WTC11 (cell line): Measurements from ENCODE around the gene RPL36A. TPM values are rescaled to one million over a fixed set of nuclear protein-coding genes. Genes with fewer than 3 reads are reported as not detected.

ENCODE experiments used
- ATAC-seq: fragments of 200-7000 bp; cut with Tn5 transposase; 2 replicates; pipeline ENCODE4 v1.10.0; 2021; ENCODE audit warnings: mild to moderate bottlenecking, moderate library complexity
- CTCF ChIA-PET: fragments of 300-600 bp; sonication (Branson Sonifier 250); formaldehyde crosslinking; loops from one replicate; lab custom pipeline; 2021; ENCODE audit warnings: antibody characterized with exemption; lab: Charles Lee
- POLR2A ChIA-PET: fragments of 350-600 bp; sonication (Branson Sonifier 250); formaldehyde crosslinking; loops from one replicate; lab custom pipeline; 2021; ENCODE audit warnings: antibody characterized with exemption; lab: Charles Lee
- DNase-seq: peaks from one replicate; pipeline ENCODE4 v3.0.0; 2021; ENCODE audit warnings: low spot score
- H3K27ac Mint-ChIP-seq: 2 replicates; pipeline ENCODE4 v1.8.0; 2021; ENCODE audit warnings: mixed read lengths
- H3K27me3 Mint-ChIP-seq: 2 replicates; pipeline ENCODE4 v1.8.0; 2021; ENCODE audit warnings: low read depth, mild to moderate bottlenecking, moderate library complexity, mixed read lengths
- H3K36me3 Mint-ChIP-seq: 2 replicates; pipeline ENCODE4 v1.8.0; 2021; ENCODE audit warnings: mixed read lengths
- H3K4me1 Mint-ChIP-seq: 2 replicates; pipeline ENCODE4 v1.8.0; 2022; ENCODE audit warnings: mixed read lengths
- H3K4me3 Mint-ChIP-seq: 2 replicates; pipeline ENCODE4 v1.8.0; 2021; ENCODE audit warnings: mild to moderate bottlenecking, moderate library complexity, mixed read lengths
- H3K9me3 Mint-ChIP-seq: 2 replicates; pipeline ENCODE4 v1.8.0; 2021; ENCODE audit warnings: mixed read lengths
- CBFB ChIP-seq: sonication (generic); formaldehyde crosslinking; IDR thresholded peaks from 2 replicates; pipeline ENCODE4 v1.8.1; 2022; ENCODE audit warnings: mild to moderate bottlenecking, low read depth, missing genetic modification reagents
- CTCF ChIP-seq: fragments of 200-600 bp; IDR thresholded peaks from 2 replicates; pipeline ENCODE4 v1.8.0; 2022; ENCODE audit warnings: antibody characterized with exemption
- ERG ChIP-seq: fragments of 250-450 bp; sonication (Bioruptor Pico); IDR thresholded peaks from 2 replicates; pipeline ENCODE4 v1.8.0; 2021; ENCODE audit warnings: mild to moderate bottlenecking
- GRHL2 ChIP-seq: fragments of 250-450 bp; sonication (Bioruptor Pico); IDR thresholded peaks from 2 replicates; pipeline ENCODE4 v1.8.0; 2022; ENCODE audit warnings: mild to moderate bottlenecking, moderate library complexity; ENCODE audit not compliant: insufficient replicate concordance, severe bottlenecking
- HMGA2 ChIP-seq: fragments of 250-450 bp; sonication (Bioruptor Pico); IDR thresholded peaks from 2 replicates; pipeline ENCODE4 v1.4.0; 2021; ENCODE audit warnings: mild to moderate bottlenecking, moderate library complexity
- MYBL2 ChIP-seq: sonication (generic); formaldehyde crosslinking; IDR thresholded peaks from 2 replicates; pipeline ENCODE4 v1.8.1; 2023; ENCODE audit warnings: mild to moderate bottlenecking, moderate library complexity, missing genetic modification reagents
- NFE2L1 ChIP-seq: sonication (generic); formaldehyde crosslinking; IDR thresholded peaks from 2 replicates; pipeline ENCODE4 v1.8.1; 2023; ENCODE audit warnings: missing genetic modification reagents
- NFYB ChIP-seq: sonication (generic); formaldehyde crosslinking; conservative IDR thresholded peaks from 2 replicates; pipeline ENCODE4 v1.8.0; 2022; ENCODE audit warnings: low read depth, missing genetic modification reagents
- NR1H2 ChIP-seq: sonication (generic); formaldehyde crosslinking; IDR thresholded peaks from 2 replicates; pipeline ENCODE4 v1.9.0; 2021; ENCODE audit warnings: mild to moderate bottlenecking, moderate library complexity, missing genetic modification reagents
- SOX15 ChIP-seq: fragments of 250-450 bp; sonication (Bioruptor Pico); IDR thresholded peaks from 2 replicates; pipeline ENCODE4 v1.9.0; 2021; ENCODE audit warnings: mild to moderate bottlenecking
- TCF7 ChIP-seq: sonication (generic); formaldehyde crosslinking; IDR thresholded peaks from 2 replicates; pipeline ENCODE4 v1.8.0; 2022; ENCODE audit warnings: mild to moderate bottlenecking, low read depth, missing genetic modification reagents, moderate library complexity
- TP53 ChIP-seq: sonication (generic); formaldehyde crosslinking; IDR thresholded peaks from 2 replicates; pipeline ENCODE4 v1.8.1; 2023; ENCODE audit warnings: mild to moderate bottlenecking, missing genetic modification reagents
- USF2 ChIP-seq: sonication (generic); formaldehyde crosslinking; IDR thresholded peaks from 2 replicates; pipeline ENCODE4 v1.8.1; 2023; ENCODE audit warnings: mild to moderate bottlenecking, missing genetic modification reagents, moderate library complexity
- ZNF232 ChIP-seq: sonication (generic); formaldehyde crosslinking; IDR thresholded peaks from 2 replicates; pipeline ENCODE4 v1.8.0; 2022; ENCODE audit warnings: mild to moderate bottlenecking, missing genetic modification reagents
- ZNF263 ChIP-seq: sonication (generic); formaldehyde crosslinking; IDR thresholded peaks from 2 replicates; pipeline ENCODE4 v1.8.1; 2022; ENCODE audit warnings: low read depth, mild to moderate bottlenecking, moderate library complexity, missing genetic modification reagents
- ZNF396 ChIP-seq: fragments of 250-450 bp; sonication (Bioruptor Pico); IDR thresholded peaks from 2 replicates; pipeline ENCODE4 v1.8.0; 2021; ENCODE audit warnings: mild to moderate bottlenecking, moderate library complexity, borderline replicate concordance
- total RNA-seq: library from RNA; stranded (reverse); gene quantifications from 3 replicates; pipeline ENCODE4 v1.2.3, GENCODE V29; 2021
- TF ChIP-seq, protein P1 (sequence below): sonication (generic); formaldehyde crosslinking; IDR thresholded peaks from 2 replicates; pipeline ENCODE4 v1.8.1; 2023; ENCODE audit warnings: mild to moderate bottlenecking, missing genetic modification reagents, moderate library complexity
- TF ChIP-seq, protein P2 (sequence below): fragments of 250-450 bp; sonication (Bioruptor Pico); conservative IDR thresholded peaks from 2 replicates; pipeline ENCODE4 v1.9.0; 2021; ENCODE audit warnings: mild to moderate bottlenecking
- TF ChIP-seq, protein P3 (sequence below): fragments of 250-450 bp; sonication (Bioruptor Pico); IDR thresholded peaks from 2 replicates; pipeline ENCODE4 v2.1.2; 2022; ENCODE audit warnings: mild to moderate bottlenecking, moderate library complexity
- TF ChIP-seq, protein P4 (sequence below): sonication (generic); formaldehyde crosslinking; IDR thresholded peaks from 2 replicates; pipeline ENCODE4 v1.8.1; 2023; ENCODE audit warnings: mild to moderate bottlenecking, moderate library complexity, missing genetic modification reagents
- TF ChIP-seq, protein P5 (sequence below): sonication (generic); formaldehyde crosslinking; IDR thresholded peaks from 2 replicates; pipeline ENCODE4 v1.8.0; 2022; ENCODE audit warnings: mild to moderate bottlenecking, missing genetic modification reagents

The RPL36A gene
- total RNA-seq, 1 experiment from 2014 or later, result 320 TPM

DNA sequence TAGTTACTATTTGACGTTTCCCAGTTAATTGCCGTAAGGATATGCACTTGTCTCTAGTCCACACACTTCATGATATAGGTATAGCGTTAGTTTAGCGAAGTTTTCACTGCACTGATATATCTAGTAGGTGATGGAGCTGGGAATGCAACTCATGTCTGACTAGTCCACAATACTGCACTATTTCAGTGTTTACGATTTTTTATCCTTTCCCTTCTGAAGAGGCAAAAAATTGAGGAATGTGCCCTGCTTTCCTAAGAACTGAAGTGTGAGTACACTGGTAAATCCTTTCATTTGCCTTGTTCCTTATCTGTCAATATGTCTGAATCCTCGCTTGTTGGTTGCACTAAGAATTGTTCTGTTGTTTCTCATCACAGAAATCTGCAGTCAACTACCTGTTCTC, 1.0 kb downstream of the RPL36A start (continued):
- no peak for TF ChIP-seq TCF7 (CRISPR knock-in tag)
- no peak for TF ChIP-seq USF2 (CRISPR knock-in tag)

- no peak for TF ChIP-seq ZNF232 (CRISPR knock-in tag)
- TF ChIP-seq, protein P1, sequence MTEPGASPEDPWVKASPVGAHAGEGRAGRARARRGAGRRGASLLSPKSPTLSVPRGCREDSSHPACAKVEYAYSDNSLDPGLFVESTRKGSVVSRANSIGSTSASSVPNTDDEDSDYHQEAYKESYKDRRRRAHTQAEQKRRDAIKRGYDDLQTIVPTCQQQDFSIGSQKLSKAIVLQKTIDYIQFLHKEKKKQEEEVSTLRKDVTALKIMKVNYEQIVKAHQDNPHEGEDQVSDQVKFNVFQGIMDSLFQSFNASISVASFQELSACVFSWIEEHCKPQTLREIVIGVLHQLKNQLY, result no peak
- TF ChIP-seq TP53 (CRISPR knock-in tag), result no peak
- no peak for TF ChIP-seq MYBL2 (CRISPR knock-in tag)
- no peak for TF ChIP-seq NR1H2 (CRISPR knock-in tag)
- TF ChIP-seq, protein P2, sequence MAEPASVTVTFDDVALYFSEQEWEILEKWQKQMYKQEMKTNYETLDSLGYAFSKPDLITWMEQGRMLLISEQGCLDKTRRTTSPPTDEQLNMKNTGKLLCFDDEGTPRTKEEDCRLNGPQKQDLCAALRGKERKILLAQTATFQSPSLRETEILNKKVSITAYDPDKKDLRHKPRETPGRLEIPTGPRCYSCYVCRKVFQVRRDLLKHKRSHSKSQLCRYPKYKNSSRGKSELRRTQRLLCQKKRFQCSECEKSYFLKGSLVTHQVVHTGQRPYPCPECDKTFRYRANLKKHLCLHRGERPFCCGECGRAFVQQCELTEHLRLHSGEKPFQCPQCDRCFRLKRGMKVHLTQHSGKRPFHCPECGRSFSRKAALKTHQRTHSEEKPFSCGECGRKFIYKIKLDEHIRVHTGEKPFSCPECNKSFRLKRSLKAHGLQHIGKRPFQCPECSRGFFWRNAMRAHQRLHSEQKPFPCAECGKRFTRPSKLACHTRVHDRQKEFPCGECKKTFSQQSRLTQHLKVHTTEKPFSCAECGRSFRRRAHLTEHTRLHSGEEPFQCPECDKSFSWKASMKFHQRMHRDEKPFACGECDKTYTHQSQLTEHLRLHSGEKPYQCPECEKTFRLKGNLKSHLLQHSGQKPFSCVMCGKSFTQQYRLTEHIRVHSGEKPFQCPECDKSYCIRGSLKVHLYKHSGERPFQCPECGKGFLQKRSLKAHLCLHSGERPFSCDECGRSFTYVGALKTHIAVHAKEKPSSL (CRISPR knock-in tag), result peak; percentile 44; the same call in 1 of the 2 replicates
- TF ChIP-seq CTCF, result no peak
- H3K4me3 Mint-ChIP-seq, result peak overlapping the region; percentile 92
- H3K9me3 Mint-ChIP-seq, result no peaks in the 10 kb centered on the region
- no peak for DNase-seq
- peak overlapping the region; percentile 91 for H3K27ac Mint-ChIP-seq
- POLR2A ChIA-PET, result no interaction called here
- CTCF ChIA-PET, result no interaction called here
- no peaks in the 10 kb centered on the region for H3K27me3 Mint-ChIP-seq
- H3K4me1 Mint-ChIP-seq, result peaks cover 14% of the 10 kb centered on the region
- H3K36me3 Mint-ChIP-seq, result peaks cover 45% of the 10 kb centered on the region
- no peak for ATAC-seq
Measured at GRCh38 chrX:101393530-101394305, 2.9 kb downstream of the RPL36A start.

- H3K4me1 Mint-ChIP-seq, result peaks cover 14% of the 10 kb centered on the region
- DNase-seq (no peak), ATAC-seq (no peak)
- H3K9me3 Mint-ChIP-seq, result no peaks in the 10 kb centered on the region
- no peaks in the 10 kb centered on the region for H3K27me3 Mint-ChIP-seq
- ChIA-PET POLR2A (no interaction called here), CTCF (no interaction called here)
- no peak overlapping the region for H3K4me3 Mint-ChIP-seq
- H3K36me3 Mint-ChIP-seq, result peaks cover 46% of the 10 kb centered on the region
- H3K27ac Mint-ChIP-seq, result no peak overlapping the region
- TF ChIP-seq, protein P3, sequence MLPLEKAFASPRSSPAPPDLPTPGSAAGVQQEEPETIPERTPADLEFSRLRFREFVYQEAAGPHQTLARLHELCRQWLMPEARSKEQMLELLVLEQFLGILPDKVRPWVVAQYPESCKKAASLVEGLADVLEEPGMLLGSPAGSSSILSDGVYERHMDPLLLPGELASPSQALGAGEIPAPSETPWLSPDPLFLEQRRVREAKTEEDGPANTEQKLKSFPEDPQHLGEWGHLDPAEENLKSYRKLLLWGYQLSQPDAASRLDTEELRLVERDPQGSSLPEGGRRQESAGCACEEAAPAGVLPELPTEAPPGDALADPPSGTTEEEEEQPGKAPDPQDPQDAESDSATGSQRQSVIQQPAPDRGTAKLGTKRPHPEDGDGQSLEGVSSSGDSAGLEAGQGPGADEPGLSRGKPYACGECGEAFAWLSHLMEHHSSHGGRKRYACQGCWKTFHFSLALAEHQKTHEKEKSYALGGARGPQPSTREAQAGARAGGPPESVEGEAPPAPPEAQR, result no peak
- TF ChIP-seq, protein P4, sequence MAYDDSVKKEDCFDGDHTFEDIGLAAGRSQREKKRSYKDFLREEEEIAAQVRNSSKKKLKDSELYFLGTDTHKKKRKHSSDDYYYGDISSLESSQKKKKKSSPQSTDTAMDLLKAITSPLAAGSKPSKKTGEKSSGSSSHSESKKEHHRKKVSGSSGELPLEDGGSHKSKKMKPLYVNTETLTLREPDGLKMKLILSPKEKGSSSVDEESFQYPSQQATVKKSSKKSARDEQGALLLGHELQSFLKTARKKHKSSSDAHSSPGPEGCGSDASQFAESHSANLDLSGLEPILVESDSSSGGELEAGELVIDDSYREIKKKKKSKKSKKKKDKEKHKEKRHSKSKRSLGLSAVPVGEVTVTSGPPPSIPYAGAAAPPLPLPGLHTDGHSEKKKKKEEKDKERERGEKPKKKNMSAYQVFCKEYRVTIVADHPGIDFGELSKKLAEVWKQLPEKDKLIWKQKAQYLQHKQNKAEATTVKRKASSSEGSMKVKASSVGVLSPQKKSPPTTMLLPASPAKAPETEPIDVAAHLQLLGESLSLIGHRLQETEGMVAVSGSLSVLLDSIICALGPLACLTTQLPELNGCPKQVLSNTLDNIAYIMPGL (CRISPR knock-in tag), result no peak
- TF ChIP-seq, protein P5, sequence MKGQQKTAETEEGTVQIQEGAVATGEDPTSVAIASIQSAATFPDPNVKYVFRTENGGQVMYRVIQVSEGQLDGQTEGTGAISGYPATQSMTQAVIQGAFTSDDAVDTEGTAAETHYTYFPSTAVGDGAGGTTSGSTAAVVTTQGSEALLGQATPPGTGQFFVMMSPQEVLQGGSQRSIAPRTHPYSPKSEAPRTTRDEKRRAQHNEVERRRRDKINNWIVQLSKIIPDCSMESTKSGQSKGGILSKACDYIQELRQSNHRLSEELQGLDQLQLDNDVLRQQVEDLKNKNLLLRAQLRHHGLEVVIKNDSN (CRISPR knock-in tag), result no peak
- TF ChIP-seq HMGA2 (CRISPR knock-in tag) (no peak), NFYB (CRISPR knock-in tag) (no peak), GRHL2 (CRISPR knock-in tag) (no peak), ZNF396 (CRISPR knock-in tag) (no peak), USF2 (CRISPR knock-in tag) (no peak), SOX15 (CRISPR knock-in tag) (no peak), ZNF263 (CRISPR knock-in tag) (no peak), NFE2L1 (CRISPR knock-in tag) (no peak), NR1H2 (CRISPR knock-in tag) (no peak), CBFB (CRISPR knock-in tag) (no peak), ERG (CRISPR knock-in tag) (no peak)
Measured at GRCh38 chrX:101394372-101394771, 3.6 kb downstream of the RPL36A start.
